CD4-positive, alpha-beta T cell treated with Interleukin-10 for 1 hour (primary cell): ENCODE measurements around the gene SYT3.
"Not testable (repeated sequence)": the region's sequence is repeated elsewhere in the genome, so short reads cannot be mapped to it uniquely, and the experiment has no call there.

Experiments used
- DNase-seq: peaks from one replicate; pipeline ENCODE4 v3.0.0-alpha.2; 2020

Gene SYT3

DNA sequence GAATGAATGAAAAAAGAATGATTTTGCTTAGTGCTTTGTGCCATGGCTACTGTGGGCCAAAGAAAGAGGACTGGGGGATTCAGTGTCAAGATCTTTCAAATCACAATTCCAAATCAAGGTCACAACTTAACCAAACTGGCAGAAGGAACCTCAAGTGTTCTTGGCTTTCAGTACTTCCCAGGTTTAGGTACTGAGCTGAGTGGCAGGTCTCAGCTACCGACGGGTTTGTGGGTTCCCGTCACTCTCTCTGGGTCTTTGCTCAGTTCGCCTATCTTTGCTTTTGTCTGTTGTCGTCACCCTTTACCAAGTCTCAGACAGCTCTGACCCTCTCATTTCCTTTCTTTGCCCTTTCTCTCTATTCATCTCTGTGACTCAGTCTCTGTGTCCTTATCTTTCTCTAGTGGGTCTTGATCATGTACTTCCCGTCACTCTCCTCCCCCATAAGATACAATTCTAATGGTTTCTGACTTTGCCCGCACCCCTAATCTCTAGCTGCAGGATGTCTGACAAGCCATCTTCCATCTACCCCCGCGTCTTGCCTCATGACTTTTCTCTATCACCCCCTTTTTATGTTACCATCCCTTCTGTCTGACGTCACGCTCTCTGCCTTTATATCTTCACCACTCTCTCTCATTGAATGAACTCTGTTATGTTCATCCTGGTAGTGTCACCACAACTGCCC is 38.1 kb downstream of the SYT3 start:
- no peak for DNase-seq

DNA sequence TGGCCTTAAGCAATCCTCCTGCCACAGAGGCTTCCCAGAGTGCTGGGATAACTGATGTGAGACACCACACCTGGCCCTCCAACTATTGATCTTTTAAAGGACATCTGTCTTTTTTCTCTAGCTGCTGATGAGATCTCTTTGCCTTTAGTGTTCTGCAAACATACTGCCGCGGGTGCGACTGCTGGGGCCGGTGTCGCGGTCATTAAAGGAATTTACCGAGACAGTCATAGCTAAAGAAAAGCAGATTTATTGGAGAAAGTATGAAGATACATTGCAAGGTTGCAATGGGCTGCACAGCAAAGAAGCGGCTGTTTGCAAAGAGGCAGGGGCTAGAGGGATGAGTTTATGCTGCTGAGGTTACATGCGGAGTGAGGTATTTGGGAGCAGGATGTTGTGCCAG is 40.3 kb downstream of the SYT3 start:
- DNase-seq: no peak

DNA sequence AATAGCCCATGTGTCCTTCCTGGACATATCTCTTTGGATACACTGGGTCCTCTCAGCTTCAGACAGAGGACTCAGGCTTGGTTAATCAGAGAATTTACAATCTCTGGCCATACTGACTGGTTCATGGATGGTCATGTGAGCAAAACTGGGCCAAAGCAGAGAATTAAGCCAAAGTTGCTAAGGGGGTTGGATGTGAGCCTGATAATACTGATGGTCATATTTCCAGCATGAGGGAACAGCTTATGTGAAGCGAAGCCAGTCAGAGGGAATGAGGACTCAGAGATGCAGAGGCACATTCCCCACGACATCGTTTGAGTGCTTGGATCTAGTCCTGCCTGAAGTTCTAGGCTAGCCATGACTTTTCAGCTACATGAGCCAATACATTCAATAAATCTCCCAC is 49.5 kb downstream of the SYT3 start:
- DNase-seq: no peak

DNA sequence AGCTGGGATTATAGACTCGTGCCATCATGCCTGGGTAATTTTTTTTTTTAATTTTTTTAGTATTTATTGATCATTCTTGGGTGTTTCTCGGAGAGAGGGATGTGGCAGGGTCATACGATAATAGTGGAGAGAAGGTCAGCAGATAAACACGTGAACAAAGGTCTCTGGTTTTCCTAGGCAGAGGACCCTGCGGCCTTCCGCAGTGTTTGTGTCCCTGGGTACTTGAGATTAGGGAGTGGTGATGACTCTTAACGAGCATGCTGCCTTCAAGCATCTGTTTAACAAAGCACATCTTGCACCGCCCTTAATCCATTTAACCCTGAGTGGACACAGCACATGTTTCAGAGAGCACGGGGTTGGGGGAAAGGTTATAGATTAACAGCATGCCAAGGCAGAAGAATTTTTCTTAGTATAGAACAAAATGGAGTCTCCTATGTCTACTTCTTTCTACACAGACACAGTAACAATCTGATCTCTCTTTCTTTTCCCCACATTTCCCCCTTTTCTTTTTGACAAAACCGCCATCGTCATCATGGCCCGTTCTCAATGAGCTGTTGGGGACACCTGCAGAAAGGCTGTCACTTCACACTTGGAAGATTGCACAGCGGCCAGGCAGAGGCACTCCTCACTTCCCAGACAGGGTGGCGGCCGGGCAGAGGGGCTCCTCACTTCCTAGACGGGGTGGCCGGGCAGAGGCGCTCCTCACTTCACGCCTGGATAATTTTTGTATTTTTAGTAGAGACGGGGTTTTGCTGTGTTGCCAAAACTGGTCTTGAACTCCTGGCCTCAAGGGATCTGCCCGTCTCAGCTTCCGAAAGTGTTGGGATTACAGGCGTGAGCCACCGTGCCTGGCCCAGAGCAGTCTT is 57.7 kb downstream of the SYT3 start:
- DNase-seq: not testable (repeated sequence)

DNA sequence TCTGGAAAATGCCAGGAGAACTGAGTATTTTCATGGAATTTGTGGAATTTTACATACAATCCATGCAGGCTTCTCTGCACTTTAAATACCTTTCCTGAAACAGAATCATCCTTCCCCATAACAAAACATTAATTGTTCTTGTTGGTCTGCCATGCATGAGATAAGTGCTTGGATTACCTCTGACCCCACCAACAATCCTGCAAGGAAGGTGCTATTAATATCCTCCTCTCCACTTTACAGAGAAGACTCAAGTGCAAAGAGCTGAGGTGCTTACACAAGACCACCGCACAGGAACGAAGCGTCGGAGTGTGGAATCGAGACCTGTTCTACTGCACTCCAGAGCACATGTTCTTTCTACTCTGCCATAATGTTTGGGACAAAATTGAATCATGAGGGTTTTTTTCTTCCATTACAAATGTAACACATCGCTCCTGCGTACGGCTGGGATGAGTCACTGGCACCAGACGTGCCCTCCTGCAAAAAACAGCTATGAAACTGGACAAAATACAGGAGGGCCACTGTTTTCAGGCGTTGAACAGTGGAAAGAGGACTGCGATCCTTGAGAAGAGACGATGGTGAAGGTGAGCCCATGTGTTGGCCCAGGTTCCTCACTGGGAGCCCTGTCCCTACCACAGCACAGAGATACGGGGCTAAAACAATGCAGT is 58.6 kb downstream of the SYT3 start:
- no peak for DNase-seq

DNA sequence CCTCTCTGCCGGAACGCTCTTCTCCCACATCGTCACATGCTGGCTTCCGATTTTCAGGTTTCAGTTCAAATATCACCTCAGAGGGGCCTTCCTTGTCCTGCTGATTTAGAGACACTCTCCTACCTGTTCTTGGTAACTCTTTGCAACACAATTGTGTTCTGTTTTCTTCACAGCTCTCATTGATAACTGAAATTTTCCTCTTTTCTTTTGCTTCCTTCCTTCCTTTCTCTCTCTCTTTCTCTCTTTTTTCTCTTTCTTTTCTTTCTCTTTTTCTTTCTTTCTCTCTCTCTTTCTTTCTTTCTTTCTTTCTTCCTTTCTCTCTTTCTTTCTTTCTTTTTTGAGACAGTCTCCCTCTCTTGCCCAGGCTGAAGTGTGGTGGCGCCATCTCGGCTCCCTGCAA is 59.4 kb downstream of the SYT3 start:
- DNase-seq: no peak

DNA sequence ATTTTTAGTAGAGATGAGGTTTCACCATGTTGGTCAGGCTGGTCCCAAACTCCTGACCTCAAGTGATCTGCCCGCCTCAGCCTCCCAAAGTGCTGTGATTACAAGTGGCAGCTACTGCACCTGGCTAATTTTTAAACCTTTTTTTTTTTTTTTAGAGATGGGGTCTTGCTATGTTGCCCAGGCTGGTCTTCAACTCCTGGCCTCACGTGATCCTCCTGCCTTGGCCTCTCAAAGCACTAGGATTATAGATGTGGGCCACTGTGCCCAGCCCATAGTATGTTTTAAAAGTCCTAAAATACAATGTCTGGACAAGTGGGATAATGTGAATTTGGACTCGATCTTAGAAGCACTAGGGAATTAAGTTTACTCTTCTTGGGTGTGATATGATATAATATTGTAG is 62.9 kb downstream of the SYT3 start:
- DNase-seq: not testable (repeated sequence)

DNA sequence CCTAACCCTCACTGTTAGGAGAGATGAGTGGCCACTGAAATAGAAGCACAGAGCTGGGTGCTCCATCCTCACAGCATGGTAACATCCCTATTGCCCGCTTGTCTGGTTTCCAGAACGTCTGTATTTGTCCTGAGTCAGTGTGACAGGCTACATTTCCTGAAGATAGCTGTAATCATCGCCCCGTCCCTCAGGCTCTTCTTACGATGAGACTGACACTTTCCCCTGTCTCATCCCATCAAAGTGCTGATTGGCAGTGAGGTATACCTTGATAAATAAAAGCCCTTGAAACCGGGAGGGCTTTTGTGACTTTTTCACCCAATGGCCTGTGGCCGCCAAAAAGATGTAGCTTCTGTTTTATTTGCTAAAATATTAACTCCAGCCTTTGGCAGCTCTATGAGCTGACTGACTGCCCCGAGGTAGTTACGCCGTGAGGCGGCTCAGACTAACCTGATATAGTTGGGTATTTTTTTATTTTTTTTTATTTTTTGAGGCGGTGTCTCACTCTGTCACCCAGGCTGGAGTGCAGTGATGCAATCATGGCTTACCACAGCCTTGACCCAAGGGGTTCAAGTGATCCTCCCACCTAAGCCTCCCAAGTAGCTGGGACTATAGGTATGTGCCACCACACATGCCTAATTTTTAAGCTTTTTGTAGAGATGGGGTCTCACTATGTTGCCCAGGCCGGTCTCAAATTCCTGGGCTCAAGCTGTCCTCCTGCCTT is 65.8 kb downstream of the SYT3 start:
- DNase-seq: no peak
